ENCODE results near the gene IMPDH1.

- TF ChIP-seq EZH2phosphoT487 (IDR thresholded peaks at IDR 0.05; ENCODE audit: low read depth) (no peak), CTCF (IDR thresholded peaks at IDR 0.05; ENCODE audit: low read depth, low read length) (no peak)
Observed at GRCh38 chr7:128419257-128419656, 9.5 kb upstream of the IMPDH1 start.
